OCI-LY3 (cell line): ENCODE measurements around the gene MTFR1L.

ENCODE experiments used
- EZH2phosphoT487 ChIP-seq: fragments of 200-600 bp; shearing (Covaris generic); IDR thresholded peaks from 2 replicates; pipeline ENCODE4 v1.6.1; 2018; ENCODE audit warnings: antibody characterized with exemption, mixed run types, low read depth
- TF ChIP-seq, protein P1 (sequence below): fragments of 200-600, 300-600 bp; sonication (generic); IDR thresholded peaks from 2 replicates; pipeline ENCODE4 v1.5.1; 2014; ENCODE audit warnings: antibody characterized with exemption, low read length, low read depth

DNA sequence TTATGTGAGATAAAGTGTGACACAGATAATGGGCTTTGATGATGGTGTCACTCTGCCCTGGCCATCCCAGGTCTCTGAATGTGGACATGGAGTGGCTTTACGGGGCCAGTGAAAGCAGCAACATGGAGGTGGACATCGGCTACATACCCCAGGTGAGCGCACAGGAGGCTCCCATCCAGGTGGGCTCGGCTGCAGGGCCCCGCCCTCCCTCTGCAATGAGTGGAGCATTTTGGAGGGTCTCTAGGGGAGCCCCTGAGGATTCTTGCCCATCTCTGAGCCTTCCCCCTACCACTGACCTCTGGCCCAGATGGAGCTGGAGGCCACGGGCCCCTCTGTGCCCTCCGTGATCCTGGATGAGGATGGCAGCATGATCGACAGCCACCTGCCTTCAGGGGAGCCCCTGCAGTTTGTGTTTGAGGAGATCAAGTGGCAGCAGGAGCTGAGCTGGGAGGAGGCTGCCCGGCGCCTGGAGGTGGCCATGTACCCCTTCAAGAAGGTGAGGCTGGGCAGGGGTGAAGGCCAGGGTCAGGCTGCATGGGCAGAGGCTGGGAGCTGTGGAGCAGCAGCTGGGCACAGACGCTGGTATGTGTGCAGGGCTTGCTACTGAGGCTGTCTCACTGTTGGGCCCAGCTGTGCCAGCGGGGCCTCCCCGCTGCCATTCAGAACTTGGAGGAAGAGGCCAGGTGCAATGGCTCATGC lies 8.2 kb upstream of the MTFR1L start:
- TF ChIP-seq, protein P1, sequence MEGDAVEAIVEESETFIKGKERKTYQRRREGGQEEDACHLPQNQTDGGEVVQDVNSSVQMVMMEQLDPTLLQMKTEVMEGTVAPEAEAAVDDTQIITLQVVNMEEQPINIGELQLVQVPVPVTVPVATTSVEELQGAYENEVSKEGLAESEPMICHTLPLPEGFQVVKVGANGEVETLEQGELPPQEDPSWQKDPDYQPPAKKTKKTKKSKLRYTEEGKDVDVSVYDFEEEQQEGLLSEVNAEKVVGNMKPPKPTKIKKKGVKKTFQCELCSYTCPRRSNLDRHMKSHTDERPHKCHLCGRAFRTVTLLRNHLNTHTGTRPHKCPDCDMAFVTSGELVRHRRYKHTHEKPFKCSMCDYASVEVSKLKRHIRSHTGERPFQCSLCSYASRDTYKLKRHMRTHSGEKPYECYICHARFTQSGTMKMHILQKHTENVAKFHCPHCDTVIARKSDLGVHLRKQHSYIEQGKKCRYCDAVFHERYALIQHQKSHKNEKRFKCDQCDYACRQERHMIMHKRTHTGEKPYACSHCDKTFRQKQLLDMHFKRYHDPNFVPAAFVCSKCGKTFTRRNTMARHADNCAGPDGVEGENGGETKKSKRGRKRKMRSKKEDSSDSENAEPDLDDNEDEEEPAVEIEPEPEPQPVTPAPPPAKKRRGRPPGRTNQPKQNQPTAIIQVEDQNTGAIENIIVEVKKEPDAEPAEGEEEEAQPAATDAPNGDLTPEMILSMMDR = no peak
- TF ChIP-seq EZH2phosphoT487 = no peak
